HEK293T (cell line): ENCODE results near the gene PAX2.

Experiments used
- BHLHE40 ChIP-seq: fragments of 450-650 bp; IDR thresholded peaks from 2 replicates; pipeline ENCODE4 v1.6.1; 2016; ENCODE audit warnings: mild to moderate bottlenecking, moderate library complexity, borderline replicate concordance
- L3MBTL2 ChIP-seq: fragments of 450-650 bp; conservative IDR thresholded peaks from 2 replicates; pipeline ENCODE4 v1.6.1; 2016; ENCODE audit warnings: mild to moderate bottlenecking
- NFRKB ChIP-seq: fragments of 450-650 bp; IDR thresholded peaks from 2 replicates; pipeline ENCODE4 v1.6.1; 2016; ENCODE audit warnings: mild to moderate bottlenecking, moderate library complexity

GRCh38 chr10:100800931-100801330 is 55.5 kb downstream of the PAX2 start:
- no peak for TF ChIP-seq BHLHE40
- TF ChIP-seq NFRKB, result no peak
- TF ChIP-seq L3MBTL2, result no peak
